HG03196 (cell line): ENCODE results near the gene FLOT2.
A peak's percentile ranks its signal among the peaks of the same experiment; 100 is the strongest.
"Not testable (repeated sequence)": the region's sequence is repeated elsewhere in the genome, so short reads cannot be mapped to it uniquely, and the experiment has no call there.

Source experiments
- ATAC-seq: cut with Tn5 transposase; IDR thresholded peaks from one replicate; pipeline ENCODE4 v1.9.1; 2021; ENCODE audit not compliant: unreplicated experiment

Gene FLOT2

DNA sequence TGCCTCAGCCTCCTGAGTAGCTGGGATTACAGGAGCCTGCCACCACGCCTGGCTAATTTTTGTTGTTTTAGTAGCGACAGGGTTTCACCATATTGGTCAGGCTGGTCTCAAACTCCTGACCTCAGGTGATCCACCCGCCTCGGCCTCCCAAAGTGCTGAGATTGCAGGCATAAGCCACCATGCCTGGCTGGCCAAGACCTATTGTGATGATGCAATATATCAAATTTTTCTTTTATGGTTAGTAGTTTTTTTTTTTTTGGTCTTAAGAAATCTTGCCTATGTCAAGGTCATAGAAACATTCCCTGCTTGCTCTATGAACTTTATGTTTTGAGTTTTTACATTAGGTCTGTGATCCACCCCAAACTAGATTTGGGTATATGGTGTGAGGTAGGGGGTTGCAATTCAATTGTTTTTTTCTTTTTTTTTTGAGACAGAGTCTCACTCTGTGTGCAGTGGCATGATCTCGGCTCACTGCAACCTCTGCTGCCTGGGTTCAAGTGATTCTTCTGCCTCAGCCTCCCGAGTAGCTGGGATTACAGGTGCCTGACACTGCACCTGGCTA lies 20.3 kb downstream of the FLOT2 start:
- ATAC-seq, result not testable (repeated sequence)

DNA sequence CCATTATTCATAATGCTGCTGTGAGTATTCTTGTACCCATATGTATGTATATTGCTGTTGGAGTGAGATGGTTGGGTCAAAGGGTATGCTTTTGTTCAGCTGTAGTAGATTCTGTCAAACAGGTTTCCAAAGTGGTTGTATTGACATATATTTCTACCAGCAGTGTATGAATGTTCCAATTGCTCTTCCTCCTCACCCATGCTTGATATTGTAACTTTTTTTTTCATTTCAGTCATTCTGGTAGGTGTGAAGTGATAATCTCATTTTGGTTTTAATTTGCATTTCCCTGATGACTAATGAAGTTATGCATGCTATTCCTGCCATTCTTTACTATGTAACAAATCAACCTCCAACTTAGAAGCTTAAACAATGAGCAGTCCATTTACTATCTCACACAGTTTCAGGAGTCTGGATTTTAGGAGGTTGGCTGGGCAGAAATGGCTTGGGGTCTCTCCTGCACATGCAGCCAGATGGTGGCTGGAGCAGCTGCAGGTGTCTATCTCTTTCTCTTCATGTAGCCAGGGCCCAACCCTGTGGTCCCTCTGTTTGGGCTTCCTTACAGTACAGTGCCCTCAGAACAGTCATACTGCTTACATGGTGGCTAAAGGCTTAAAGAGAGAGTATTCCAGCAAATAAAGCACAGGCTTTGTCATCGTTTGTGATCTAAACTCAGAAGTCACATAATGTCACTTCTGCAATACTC lies 21.5 kb downstream of the FLOT2 start:
- no peak for ATAC-seq

DNA sequence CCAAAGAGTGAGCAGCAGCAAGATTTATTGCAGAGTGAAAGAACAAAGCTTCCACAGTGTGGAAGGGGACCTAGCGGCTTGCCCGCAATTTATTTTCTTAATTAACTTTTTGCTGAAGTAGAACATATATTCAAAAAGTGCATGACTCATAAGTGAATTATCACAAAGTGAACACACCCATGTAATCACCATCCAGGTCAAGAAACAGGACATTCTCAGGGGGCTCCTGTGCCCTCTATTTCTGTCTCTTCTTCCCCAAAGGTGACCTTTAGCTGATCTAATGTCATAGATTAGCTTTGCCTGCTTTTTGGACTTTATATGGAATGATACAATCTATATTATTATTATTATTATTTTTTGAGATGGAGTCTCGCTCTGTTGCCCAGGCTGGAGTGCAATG lies 22.8 kb downstream of the FLOT2 start:
- ATAC-seq, result no peak

DNA sequence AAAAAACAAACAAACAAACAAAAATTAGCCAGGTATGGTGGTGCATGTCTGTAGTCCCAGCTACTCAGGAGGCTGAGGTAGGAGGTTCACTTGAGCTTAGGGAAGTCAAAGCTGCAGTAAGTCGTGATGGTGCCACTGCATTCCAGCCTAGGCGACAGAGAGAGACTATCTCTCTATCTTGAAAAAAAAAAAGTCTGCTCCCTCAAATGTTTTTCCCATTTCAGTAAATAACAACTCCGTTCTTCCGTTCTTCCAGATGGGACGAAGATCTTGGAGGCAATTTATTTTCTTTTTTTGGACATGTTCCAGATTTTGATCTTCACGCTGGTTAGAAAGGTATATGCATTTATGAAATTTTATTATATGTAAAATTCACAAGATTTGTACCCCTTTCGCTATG lies 23.7 kb downstream of the FLOT2 start:
- no peak for ATAC-seq

DNA sequence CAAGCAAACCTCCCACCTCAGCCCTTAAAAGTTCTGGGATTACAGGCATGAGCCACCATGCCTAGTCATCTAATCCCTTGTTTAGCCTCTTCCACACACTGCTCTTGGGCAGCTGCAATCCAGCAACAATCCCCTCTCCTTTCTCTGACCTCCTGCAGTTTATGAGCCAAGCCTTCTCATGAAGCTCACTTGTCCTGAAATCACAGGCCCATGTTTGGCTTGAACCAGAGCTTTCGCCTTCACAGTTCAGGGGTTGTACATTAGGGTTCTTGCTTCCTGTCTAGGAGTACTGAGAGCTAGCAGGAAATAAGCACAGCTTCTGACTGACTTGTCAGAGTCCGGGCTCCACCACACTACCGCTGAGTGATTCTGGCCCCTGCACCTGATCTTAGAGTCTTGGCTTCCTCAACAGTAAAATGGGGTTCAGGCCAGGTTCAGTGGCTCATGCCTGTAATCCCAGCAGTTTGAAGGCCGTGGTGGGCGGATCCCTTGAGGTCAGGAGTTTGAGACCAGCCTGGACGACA lies 26.4 kb downstream of the FLOT2 start:
- ATAC-seq, result peak; percentile 87

DNA sequence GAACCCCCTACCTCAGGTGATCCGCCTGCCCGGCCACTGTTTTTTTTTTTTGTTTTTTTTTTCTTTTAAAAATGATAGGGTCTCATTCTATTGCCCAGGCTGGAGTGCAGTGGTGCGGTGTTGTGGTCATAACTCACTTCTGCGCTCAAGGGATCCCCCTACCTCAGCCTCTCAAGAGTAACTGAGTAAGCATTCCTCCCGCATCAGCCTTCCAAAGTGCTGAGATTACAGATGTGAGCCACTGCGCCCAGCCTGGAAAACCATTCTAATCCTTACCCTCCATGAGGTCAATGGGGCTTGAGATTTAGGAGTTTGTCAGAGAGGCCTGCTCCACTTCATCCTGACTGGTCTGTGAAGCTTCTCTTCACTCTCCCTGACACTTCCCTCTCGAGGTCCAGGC lies 30.3 kb downstream of the FLOT2 start:
- no peak for ATAC-seq

DNA sequence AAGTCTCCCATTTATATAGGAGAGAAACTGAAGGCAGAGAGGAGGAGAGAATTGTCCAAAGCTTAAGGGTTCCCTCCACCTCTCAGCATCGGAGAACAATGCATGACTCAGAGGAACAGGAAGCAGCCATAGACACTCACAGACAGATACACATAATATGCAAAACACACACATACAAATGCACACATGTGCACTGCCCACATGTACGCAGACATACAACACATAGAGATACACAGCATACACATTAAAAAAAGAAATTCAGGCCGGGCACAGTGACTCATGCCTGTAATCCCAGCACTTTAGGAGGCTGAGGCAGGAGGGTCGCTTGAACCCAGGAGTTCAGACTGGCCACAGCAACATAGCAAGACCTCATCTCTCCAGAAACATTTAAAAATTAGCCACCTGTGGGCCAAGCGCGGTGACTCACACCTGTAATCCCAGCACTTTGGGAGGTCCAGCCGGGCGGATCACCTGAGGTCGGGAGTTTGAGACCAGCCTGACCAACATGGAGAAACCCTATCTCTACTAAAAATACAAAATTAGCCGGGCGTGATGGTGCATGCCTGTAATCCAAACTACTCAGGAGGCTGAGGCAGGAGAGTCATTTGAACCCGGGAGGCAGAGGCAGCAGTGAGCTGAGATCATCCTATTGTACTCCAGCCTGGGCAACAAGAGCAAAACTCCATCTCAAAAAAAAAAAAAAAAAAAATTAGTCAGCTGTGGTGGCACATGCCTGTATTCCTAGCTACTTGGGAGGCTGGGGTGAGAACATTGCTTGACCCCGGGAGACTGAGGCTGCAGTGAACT lies 31.4 kb downstream of the FLOT2 start:
- no peak for ATAC-seq

DNA sequence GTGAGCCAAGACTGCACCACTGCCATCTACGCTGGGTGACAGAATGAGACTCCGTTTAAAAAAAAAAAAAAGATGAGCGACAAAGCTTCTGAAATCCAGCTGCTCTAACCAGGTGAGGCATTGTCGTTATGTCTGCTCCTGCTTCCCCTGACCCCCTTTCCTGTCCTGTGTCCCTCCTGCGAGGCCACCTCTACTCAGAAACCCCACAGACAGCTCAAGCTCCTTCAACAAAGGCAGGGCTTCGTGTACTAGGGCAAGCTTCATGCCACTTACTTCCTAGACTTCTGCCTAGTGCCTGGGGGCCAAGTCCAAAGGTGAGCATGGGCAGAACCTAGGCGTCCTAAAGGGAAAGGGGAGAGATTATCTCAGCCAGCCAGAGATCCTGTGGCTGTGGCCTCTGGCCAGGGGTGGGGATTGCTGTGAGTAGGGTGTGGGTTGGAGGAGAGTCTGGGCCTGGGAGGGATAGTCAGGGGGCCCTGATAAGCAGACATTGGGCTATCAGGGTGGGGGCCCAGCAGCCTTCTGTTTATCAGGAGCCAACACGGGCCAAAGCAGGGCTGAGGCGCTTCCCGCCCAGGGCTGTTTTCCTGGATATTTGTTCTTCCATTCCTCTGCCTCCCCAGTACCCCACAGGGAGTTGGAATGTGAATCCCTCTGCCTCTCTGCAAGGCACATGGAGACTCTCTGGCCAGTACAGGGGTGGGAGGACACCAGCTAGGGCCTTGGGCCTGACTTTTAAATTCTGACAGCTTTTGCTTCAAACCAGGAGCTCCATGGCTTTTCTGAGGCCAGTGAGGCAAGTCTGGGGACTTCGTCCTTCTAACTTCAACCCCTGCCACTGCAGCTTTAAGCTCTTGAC lies 32.3 kb downstream of the FLOT2 start:
- ATAC-seq, result no peak

DNA sequence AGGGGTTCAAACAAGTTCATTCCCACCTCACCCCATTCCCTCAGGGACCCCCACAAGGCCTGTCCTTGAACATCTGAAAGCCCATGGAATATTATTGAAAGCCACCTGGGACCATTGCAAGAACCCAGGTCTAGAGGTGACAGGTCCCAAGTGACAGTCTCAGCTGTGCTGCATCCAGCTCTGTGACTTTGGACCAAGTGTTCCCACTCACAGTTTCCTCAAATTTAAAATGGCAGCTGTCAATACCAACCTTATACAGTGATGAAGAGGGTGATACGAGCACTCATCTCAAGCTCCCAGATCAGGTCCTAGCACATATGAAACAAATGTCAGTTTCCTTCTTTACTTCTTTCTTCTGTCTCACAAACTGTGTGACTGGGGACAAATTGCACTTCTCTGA lies 33.6 kb downstream of the FLOT2 start:
- ATAC-seq, result no peak

DNA sequence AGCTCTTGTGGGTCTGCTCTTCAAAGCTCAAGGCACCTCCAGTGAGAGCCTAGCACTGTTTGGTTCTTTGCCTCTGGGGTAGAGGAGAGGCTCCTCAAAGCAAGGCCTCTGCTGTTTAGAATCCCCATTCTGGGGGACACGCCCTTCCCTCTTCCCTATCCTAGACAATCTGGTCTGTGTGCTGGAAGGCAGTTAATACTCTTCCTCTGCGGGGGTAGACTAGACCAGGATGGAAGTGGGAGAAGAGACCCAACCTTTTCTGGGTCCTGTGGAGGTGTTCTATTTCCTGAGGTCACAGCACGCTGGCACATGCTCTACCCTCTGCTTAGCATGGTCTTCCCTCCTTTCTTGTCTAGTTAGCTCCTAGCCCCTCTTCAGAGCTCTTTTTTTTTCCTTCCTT lies 35.0 kb downstream of the FLOT2 start:
- no peak for ATAC-seq

DNA sequence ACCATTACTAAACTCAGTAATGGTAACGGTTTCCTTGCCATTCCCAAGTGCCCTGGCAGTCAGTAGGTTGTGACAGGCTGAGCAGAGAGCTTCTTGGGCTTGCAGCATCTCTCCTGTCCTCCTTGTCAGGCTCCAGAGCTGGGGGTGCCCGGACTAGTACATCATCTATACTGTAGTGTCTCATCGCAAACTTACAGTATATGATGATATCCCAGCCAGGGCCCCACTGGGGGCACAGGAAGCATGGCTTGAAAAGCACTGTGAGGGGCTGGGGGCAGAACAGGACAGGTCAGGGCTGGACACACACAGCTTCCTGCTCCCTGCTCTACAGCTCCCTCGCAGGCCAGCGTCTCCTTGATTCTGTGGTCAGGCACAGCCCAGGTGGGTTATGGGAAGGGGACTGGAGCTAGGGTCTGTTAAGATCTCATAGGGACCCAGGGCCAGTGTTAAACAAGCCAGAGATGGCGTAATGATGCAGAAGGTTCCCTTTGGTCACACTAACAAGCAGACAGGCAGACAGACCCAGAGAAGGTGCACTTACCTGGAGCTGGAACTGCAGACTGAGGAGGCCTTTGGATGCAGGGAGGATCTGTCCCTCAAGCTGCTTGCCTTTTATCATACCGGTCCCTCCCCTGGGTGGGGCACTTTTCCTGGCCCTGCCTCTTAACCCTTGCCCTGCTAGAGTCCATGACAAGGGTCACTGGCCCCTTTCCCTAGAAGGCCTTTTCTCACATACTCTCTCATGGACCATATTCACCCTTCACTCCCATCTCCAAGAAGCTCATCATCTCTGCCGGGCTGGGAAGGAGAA lies 35.9 kb downstream of the FLOT2 start:
- ATAC-seq, result no peak

DNA sequence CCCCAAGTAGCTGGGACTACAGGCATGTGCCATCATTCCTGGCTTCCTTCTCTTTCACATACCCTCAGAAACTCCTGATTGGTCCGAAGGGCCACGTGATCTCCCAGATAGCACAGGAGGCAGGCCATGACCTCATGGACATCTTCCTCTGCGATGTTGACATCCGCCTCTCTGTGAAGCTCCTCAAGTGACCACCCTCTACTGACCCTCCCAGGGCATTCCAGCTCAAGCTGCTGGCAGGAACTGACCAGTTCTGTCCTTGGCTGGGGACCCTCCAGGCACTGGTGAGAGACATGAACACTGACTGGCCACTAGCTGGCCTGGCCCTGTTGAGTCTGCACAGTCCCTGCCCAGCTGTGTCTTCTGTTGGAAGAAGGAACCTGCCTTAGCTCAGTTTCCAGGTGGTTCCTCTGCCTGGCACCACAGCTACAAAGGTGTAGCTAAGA lies 37.1 kb downstream of the FLOT2 start:
- ATAC-seq, result no peak

DNA sequence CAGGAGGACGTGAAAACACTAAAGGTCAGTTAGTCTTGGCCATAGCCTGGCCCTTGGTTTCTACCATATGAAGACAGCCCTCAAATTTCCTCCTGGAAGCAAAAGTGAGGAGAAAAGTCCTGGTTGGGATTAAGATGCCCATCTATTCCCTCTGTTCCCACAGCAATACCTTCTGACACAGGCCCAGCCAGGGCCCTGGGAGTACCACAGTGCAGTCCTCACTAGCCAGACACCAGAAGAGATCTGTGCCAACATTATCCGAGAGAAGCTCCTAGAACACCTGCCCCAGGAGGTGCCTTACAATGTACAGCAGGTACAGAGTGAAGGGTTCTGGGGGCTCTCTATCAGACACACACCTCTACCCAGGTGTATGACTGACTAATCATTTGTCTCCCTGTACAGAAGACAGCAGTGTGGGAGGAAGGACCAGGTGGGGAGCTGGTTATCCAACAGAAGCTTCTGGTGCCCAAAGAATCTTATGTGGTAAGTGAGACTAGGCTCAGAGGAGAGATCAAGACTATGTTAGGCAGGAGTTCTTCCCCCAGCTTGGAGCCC lies 38.7 kb downstream of the FLOT2 start:
- ATAC-seq, result no peak

DNA sequence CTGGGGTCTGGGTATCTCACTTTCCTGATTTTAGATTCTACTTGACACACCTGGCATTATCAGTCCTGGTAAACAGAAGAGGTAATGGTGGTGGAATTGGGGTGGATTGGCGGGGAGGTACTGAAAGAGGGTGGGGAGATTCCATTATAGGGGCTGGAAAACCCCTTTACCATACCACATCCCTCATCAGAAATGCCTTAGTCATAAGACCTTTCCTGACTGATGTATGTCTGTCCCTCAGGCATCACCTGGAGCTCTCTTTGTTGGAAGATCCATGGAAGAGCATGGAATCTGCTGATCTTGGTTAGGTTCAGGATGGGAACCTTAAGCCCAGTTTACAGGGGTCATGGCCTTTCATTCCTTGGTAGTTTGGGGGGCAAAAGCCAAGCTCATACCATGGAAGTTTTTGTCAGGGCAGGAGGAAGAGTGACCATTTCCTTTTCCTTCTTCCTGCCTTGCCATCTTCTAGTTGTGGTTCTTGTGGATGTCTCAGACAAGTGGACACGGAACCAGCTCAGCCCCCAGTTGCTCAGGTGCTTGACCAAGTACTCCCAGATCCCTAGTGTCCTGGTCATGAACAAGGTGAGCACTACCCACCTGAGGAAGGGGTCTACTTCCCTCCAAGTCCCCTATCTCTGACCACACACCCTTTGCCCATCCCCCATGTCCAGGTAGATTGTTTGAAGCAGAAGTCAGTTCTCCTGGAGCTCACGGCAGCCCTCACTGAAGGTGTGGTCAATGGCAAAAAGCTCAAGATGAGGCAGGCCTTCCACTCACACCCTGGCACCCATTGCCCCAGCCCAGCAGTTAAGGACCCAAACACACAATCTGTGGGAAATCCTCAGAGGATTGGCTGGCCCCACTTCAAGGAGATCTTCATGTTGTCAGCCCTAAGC lies 39.4 kb downstream of the FLOT2 start:
- ATAC-seq, result no peak

DNA sequence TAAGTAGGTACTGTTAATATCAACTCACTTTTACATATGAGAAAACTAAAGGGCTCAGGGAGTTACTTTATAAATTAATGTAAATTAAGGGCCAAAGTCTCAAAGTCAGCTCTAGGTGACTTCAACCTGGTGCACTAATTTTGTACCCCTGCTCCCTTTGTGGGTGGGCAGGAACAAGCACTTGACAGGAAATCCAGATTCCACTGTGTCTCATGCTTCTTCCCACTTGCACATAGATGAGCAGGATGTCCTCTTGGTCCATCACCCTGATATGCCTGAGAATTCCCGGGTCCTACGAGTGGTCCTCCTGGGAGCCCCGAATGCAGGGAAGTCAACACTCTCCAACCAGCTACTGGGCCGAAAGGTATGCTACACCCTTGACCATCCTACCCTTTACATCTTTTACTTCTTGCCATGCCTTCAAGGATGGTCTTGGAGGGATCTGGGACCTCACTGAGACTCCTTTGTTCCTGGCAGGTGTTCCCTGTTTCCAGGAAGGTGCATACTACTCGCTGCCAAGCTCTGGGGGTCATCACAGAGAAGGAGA lies 41.4 kb downstream of the FLOT2 start:
- no peak for ATAC-seq

DNA sequence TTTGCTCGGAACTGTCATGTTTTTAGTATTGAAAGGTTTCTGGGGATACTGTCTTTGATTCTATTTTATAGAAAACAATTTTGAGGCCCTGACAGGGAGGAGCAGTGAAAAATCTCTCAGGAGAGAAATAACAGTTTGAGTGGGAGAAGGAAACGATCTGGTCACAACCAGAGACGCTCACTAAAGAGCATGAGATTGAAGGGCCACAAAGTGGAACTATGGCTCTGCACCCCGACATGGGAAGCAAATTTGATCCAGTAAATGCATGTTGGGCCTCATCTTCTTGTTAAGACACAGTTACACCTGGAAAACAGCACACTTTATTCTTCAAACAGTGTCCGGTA lies 42.2 kb downstream of the FLOT2 start:
- no peak for ATAC-seq

DNA sequence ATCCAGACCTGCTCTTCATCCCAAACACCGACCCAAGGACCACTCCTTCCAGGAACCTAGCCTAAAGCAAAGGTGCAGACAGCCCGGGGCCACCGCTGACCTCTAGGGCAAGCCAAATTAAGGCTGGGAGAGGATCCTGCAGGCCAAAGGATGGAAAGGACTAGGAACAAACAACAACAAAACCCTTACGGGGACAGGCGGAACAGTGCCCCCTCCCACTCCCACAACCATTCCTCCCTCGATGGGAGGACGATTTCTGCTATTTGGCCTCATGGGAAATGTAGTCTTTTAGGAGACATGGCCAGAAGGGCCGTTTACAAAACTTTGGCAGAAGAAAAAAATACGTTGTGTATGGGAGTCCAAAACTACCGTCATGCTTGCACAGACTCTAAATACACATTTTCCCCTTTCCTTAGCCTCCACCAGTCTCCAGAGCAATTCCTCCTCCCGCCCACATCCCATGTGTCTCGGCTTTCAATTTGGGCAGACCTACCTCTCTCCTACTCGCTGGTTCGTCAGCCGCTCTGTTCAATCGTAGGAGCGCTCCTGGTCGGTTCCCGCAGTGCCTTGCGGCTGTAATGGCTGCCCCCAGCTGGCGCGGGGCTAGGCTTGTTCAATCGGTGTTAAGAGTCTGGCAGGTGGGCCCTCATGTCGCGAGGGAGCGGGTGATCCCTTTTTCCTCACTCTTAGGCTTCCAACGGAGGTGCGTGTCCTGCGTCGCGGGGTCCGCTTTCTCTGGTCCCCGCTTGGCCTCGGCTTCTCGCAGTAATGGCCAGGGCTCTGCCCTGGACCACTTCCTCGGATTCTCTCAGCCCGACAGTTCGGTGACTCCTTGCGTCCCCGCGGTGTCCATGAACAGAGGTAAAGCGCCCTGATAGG lies 42.8 kb downstream of the FLOT2 start, which contains the start of gene ERAL1:
Gene ERAL1, plus strand, starts transcription at position 560 of the 879 bp plus-strand sequence. Its CDS starts 19 bp downstream, at position 579.
- peak; percentile 84 for ATAC-seq

DNA sequence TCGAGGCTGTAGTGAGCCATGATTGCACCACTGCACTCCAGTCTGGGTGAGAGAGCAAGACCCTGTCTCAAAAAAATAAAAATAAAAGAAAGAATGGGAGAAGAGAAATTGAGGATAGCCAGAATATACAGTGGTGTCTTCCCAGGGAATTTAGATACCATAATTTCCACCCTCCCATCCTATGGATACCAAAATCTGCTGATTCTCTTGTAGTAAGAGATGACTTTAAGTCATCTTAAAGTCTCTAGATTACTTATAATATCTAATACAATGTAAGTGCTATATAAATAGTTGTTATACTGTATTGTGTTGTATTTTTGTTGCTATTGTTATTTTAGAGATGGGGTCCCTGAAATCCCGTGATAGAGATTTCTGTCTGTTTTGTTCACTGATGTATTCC lies 44.2 kb downstream of the FLOT2 start:
- ATAC-seq, result no peak
